ENCODE data around the gene TTBK1.

GRCh38 chr6:43199912-43200311 is 43.4 kb upstream of the TTBK1 start:
- no peak for TF ChIP-seq CTCF (IDR thresholded peaks at IDR 0.05)
- no peak for TF ChIP-seq POLR2A (IDR thresholded peaks at IDR 0.05)
